Measurements from ENCODE around the gene MED25. TPM values are rescaled to one million over a fixed set of nuclear protein-coding genes. Genes with fewer than 3 reads are reported as not detected.

Gene MED25
- total and polyA plus RNA-seq, 2 of the 4 experiments (the other 2 are of a cell fraction), result 4.7 to 38.5 TPM

GRCh38 chr19:49793561-49793840 is 24.6 kb upstream of the MED25 start:
- Histone ChIP-seq H3K9me1 (ENCODE audit: insufficient read depth, low read length) (peaks cover 6% of the 10 kb centered on the region; the same call in 1 of the 2 replicates), H2AFZ (replicated peaks; ENCODE audit: low read length, poor library complexity) (no peak overlapping the region), H3K9ac (ENCODE audit: low read depth, low read length) (no peak overlapping the region), H3K4me2 (ENCODE audit: low read depth, low read length) (no peak overlapping the region), H4K8ac (ENCODE audit: low read depth in 2 of 2, low read length in 2 of 2) (no peak overlapping the region), H4K91ac (ENCODE audit: insufficient read depth, low read depth, low read length) (no peak overlapping the region), H4K20me1 (ENCODE audit: insufficient read depth, low read length) (peaks cover 30% of the 10 kb centered on the region), H4K5ac (ENCODE audit: low read depth, low read length) (no peak overlapping the region), H3K4me3 (ENCODE audit: insufficient read depth, low read depth, low read length) (no peak overlapping the region), H3K18ac (ENCODE audit: low read depth, low read length) (no peak overlapping the region), H2BK5ac (ENCODE audit: low read depth, low read length, poor library complexity, severe bottlenecking) (no peak overlapping the region), H2AK9ac (replicated peaks; ENCODE audit: low read depth, low read length, poor library complexity) (no peak overlapping the region), H3K56ac (ENCODE audit: extremely low read depth, insufficient read depth, low read length) (no peak overlapping the region), H3K79me1 (ENCODE audit: low read depth in 1 of 2, low read length in 2 of 2) (peaks cover 8 to 39% of the 10 kb centered on the region in 2 experiments), H3K27me3 (ENCODE audit: control insufficient read depth, insufficient read depth, low read length) (no peaks in the 10 kb centered on the region), H3K23ac (ENCODE audit: low read depth, low read length) (no peak overlapping the region), H2BK20ac (ENCODE audit: low read depth, low read length) (no peak overlapping the region), H3K4ac (ENCODE audit: low read depth, low read length) (no peak overlapping the region), H3K9me3 (ENCODE audit: control insufficient read depth, insufficient read depth, low read length) (no peaks in the 10 kb centered on the region), H3K27ac (ENCODE audit: insufficient read depth, low read length) (no peak overlapping the region), H2BK120ac (ENCODE audit: low read depth, low read length) (no peak overlapping the region), H3K36me3 (ENCODE audit: control insufficient read depth, insufficient read depth, low read length) (peaks cover 66% of the 10 kb centered on the region), H2AK5ac (ENCODE audit: low read depth, low read length) (no peak overlapping the region), H2BK15ac (ENCODE audit: low read depth, low read length) (no peak overlapping the region), H3K14ac (replicated peaks; ENCODE audit: low read depth, low read length) (no peak overlapping the region), H3K4me1 (ENCODE audit: control insufficient read depth, insufficient read depth, low read length) (peaks cover 2% of the 10 kb centered on the region; the same call in 1 of the 2 replicates)
- no TSS peak for BruUV-seq (replicated peaks)
- CTCF ChIA-PET, result no interaction called here
- DNase-seq (peak; percentile 57), ATAC-seq (ENCODE audit: low read depth) (peak; percentile 50; the same call in 1 of the 2 replicates)
- 50% methylated on average over 2 of the region's 6 CpGs; no CpG with 5 or more reads in 1 of the 2 experiments for WGBS, 2 experiments (ENCODE audit: extremely low coverage in 2 of 2, insufficient read length in 1 of 2)
- in situ Hi-C loops (cut with MboI; ENCODE audit: low sequenced_read_pairs) (no loop called here), intact Hi-C loops (cut with micrococcal nuclease) (no loop called here), dilution Hi-C loops (cut with HindIII; ENCODE audit: low sequenced_read_pairs, unreplicated experiment) (no loop called here)
- no peak for TF ChIP-seq SMC3 (IDR thresholded peaks at IDR 0.05; ENCODE audit: low read depth, low read length)
- TF ChIP-seq NFE2L2 (IDR thresholded peaks at IDR 0.05; ENCODE audit: low read depth, low read length), result no peak
- no peak for TF ChIP-seq RAD21 (IDR thresholded peaks at IDR 0.05; ENCODE audit: low read length)
- TF ChIP-seq USF2 (IDR thresholded peaks at IDR 0.05; ENCODE audit: low read depth, low read length), result no peak
- TF ChIP-seq MAZ (IDR thresholded peaks at IDR 0.05; ENCODE audit: borderline replicate concordance, low read depth, low read length), result no peak
- no peak for TF ChIP-seq BHLHE40 (IDR thresholded peaks at IDR 0.05; ENCODE audit: low read depth, low read length)
- no peak for TF ChIP-seq ELK1 (IDR thresholded peaks at IDR 0.05; ENCODE audit: borderline replicate concordance, low read depth, low read length)
- TF ChIP-seq CHD1 (IDR thresholded peaks at IDR 0.05; ENCODE audit: low read depth, low read length), result no peak
- no peak for TF ChIP-seq RFX5 (IDR thresholded peaks at IDR 0.05; ENCODE audit: low read depth, low read length)
- TF ChIP-seq MXI1 (IDR thresholded peaks at IDR 0.05; ENCODE audit: borderline replicate concordance, low read depth, low read length), result no peak
- no peak for TF ChIP-seq CTCF (conservative IDR thresholded peaks at IDR 0.05; ENCODE audit: low read depth, low read length)
- no peak for TF ChIP-seq CEBPB (IDR thresholded peaks at IDR 0.05; ENCODE audit: low read depth, low read length)
- POLR2A ChIA-PET (ENCODE audit: unreplicated experiment), result interaction anchor here (0.6 kb wide), 1 partner anchor 453 kb away, joined by 3 read pairs; no protein-coding TSS in a partner anchor

Measured in IMR-90 (cell line).